HepG2 (cell line): ENCODE data around the gene PTTG1. TPM values are rescaled to one million over a fixed set of nuclear protein-coding genes. Genes with fewer than 3 reads are reported as not detected.
A peak's percentile ranks its signal among the peaks of the same experiment; 100 is the strongest.

Experiments
- DPF2 ChIP-seq: sonication (generic); formaldehyde crosslinking; IDR thresholded peaks from 2 replicates; pipeline ENCODE4 v1.4.0; 2020; ENCODE audit warnings: mild to moderate bottlenecking, low read depth, missing genetic modification reagents, borderline replicate concordance
- ERF ChIP-seq: IDR thresholded peaks from 2 replicates; pipeline ENCODE4 v1.6.1; 2018; ENCODE audit warnings: missing biosample characterization, missing genetic modification reagents
- IKZF1 ChIP-seq: fragments of 450-650 bp; IDR thresholded peaks from 2 replicates; pipeline ENCODE4 v1.7.1; 2016
- MIXL1 ChIP-seq: IDR thresholded peaks from 2 replicates; pipeline ENCODE4 v1.6.1; 2016
- MTA3 ChIP-seq: sonication (generic); formaldehyde crosslinking; IDR thresholded peaks from 2 replicates; pipeline ENCODE4 v1.4.0; 2020; ENCODE audit warnings: missing genetic modification reagents
- POLR2AphosphoS5 ChIP-seq: IDR thresholded peaks from 2 replicates; pipeline ENCODE4 v1.6.1; 2012; ENCODE audit warnings: low read depth, low read length
- SPEN ChIP-seq: sonication (generic); formaldehyde crosslinking; IDR thresholded peaks from 2 replicates; pipeline ENCODE4 v1.5.1; 2020; ENCODE audit warnings: low read depth, mild to moderate bottlenecking, missing genetic modification reagents
- SYNCRIP ChIP-seq: fragments of 200-400 bp; formaldehyde crosslinking; IDR thresholded peaks from 2 replicates; pipeline ENCODE4 v1.6.1; 2018; ENCODE audit warnings: mild to moderate bottlenecking, low read depth, low read length; ENCODE audit not compliant: insufficient read depth
- TBL1XR1 ChIP-seq: fragments of 150-350 bp; IDR thresholded peaks from 2 replicates; pipeline ENCODE4 v1.6.1; 2014; ENCODE audit warnings: borderline replicate concordance, low read length; ENCODE audit not compliant: partially characterized antibody
- TCF7 ChIP-seq: sonication (generic); IDR thresholded peaks from 2 replicates; pipeline ENCODE4 v1.6.1; 2016; ENCODE audit warnings: antibody characterized with exemption, low read depth
- TRIM24 ChIP-seq: sonication (generic); formaldehyde crosslinking; IDR thresholded peaks from 2 replicates; pipeline ENCODE4 v1.8.0; 2022; ENCODE audit warnings: mild to moderate bottlenecking, missing genetic modification reagents
- ZFP36 ChIP-seq: fragments of 150-350 bp; IDR thresholded peaks from 2 replicates; pipeline ENCODE4 v1.6.1; 2018; ENCODE audit warnings: borderline replicate concordance, low read length, low read depth; ENCODE audit not compliant: partially characterized antibody
- ZFYVE20 ChIP-seq: sonication (generic); formaldehyde crosslinking; IDR thresholded peaks from 2 replicates; pipeline ENCODE4 v1.8.0; 2023; ENCODE audit warnings: low read depth, mild to moderate bottlenecking, moderate library complexity, missing genetic modification reagents, borderline replicate concordance
- ZMYM4 ChIP-seq: sonication (generic); formaldehyde crosslinking; IDR thresholded peaks from 2 replicates; pipeline ENCODE4 v1.8.1; 2023; ENCODE audit warnings: mild to moderate bottlenecking, missing genetic modification reagents
- ZNF232 ChIP-seq: sonication (generic); formaldehyde crosslinking; IDR thresholded peaks from 2 replicates; pipeline ENCODE4 v1.4.0; 2020; ENCODE audit warnings: missing genetic modification reagents, borderline replicate concordance
- ZNF264 ChIP-seq: sonication (generic); formaldehyde crosslinking; IDR thresholded peaks from 2 replicates; pipeline ENCODE4 v1.4.0; 2020; ENCODE audit warnings: missing genetic modification reagents
- ZNF484 ChIP-seq: sonication (generic); formaldehyde crosslinking; IDR thresholded peaks from 2 replicates; pipeline ENCODE4 v1.5.1; 2020; ENCODE audit warnings: mild to moderate bottlenecking, low read depth, missing genetic modification reagents, borderline replicate concordance
- ZNF501 ChIP-seq: sonication (generic); formaldehyde crosslinking; IDR thresholded peaks from 2 replicates; pipeline ENCODE4 v1.5.1; 2020; ENCODE audit warnings: mild to moderate bottlenecking, moderate library complexity, missing genetic modification reagents
- ZNF572 ChIP-seq: sonication (generic); formaldehyde crosslinking; IDR thresholded peaks from 2 replicates; pipeline ENCODE4 v1.5.1; 2020; ENCODE audit warnings: mild to moderate bottlenecking, missing genetic modification reagents
- ZNF644 ChIP-seq: IDR thresholded peaks from 2 replicates; pipeline ENCODE4 v1.6.1; 2016; ENCODE audit warnings: low read depth
- ZNF747 ChIP-seq: sonication (generic); formaldehyde crosslinking; IDR thresholded peaks from 2 replicates; pipeline ENCODE4 v1.8.1; 2023; ENCODE audit warnings: missing genetic modification reagents, mild to moderate bottlenecking, borderline replicate concordance
- ZNF782 ChIP-seq: sonication (generic); formaldehyde crosslinking; IDR thresholded peaks from 2 replicates; pipeline ENCODE4 v1.4.0; 2020; ENCODE audit warnings: missing genetic modification reagents, mild to moderate bottlenecking, borderline replicate concordance
- ZNF788 ChIP-seq: sonication (generic); formaldehyde crosslinking; IDR thresholded peaks from 2 replicates; pipeline ENCODE4 v1.5.0; 2020; ENCODE audit warnings: mild to moderate bottlenecking, missing genetic modification reagents, borderline replicate concordance
- polyA plus RNA-seq, 8 experiments: library from polyadenylated mRNA; depleted of rRNA in 3 of 8; stranded (reverse) in 7 of 8; unstranded in 1 of 8; fragments of >200 nt; fragmentation: Illumina TruSeq in 4 of 8; extraction: Trizol in 4 of 8; gene quantifications; 2 replicates each; pipeline versions ENCODE4 v1.2.1 to v1.2.3, GENCODE V29; 2011 to 2016; ENCODE audit warnings: low read depth in 4 of 8, missing spikeins in 1 of 8, mixed read lengths in 1 of 8; ENCODE audit not compliant: insufficient read depth in 1 of 8
- total RNA-seq, 5 experiments: library from RNA; depleted of rRNA; stranded (reverse); fragments of >200 nt; fragmentation: Illumina TruSeq; extraction: Trizol; gene quantifications; 2 replicates each; pipeline ENCODE4 v1.2.3, GENCODE V29; 2016; ENCODE audit warnings: low read depth in 1 of 5
- TF ChIP-seq, protein P1 (sequence below): sonication (generic); formaldehyde crosslinking; IDR thresholded peaks from 2 replicates; pipeline ENCODE4 v1.4.0; 2020; ENCODE audit warnings: missing genetic modification reagents
- TF ChIP-seq, protein P2 (sequence below): sonication (generic); formaldehyde crosslinking; IDR thresholded peaks from 2 replicates; pipeline ENCODE4 v1.8.0; 2023; ENCODE audit warnings: mild to moderate bottlenecking, missing genetic modification reagents
- TF ChIP-seq, protein P3 (sequence below): sonication (generic); formaldehyde crosslinking; IDR thresholded peaks from 2 replicates; pipeline ENCODE4 v1.8.1; 2023; ENCODE audit warnings: mild to moderate bottlenecking, missing genetic modification reagents, borderline replicate concordance
- TF ChIP-seq, protein P4 (sequence below): fragments of 450-650 bp; IDR thresholded peaks from 2 replicates; pipeline ENCODE4 v1.6.1; 2016

PTTG1 gene
- total and polyA plus RNA-seq, 2 of the 13 experiments (the other 11 are each of a cell fraction or from before 2014, with no cell fraction given), result 102 to 161 TPM

DNA sequence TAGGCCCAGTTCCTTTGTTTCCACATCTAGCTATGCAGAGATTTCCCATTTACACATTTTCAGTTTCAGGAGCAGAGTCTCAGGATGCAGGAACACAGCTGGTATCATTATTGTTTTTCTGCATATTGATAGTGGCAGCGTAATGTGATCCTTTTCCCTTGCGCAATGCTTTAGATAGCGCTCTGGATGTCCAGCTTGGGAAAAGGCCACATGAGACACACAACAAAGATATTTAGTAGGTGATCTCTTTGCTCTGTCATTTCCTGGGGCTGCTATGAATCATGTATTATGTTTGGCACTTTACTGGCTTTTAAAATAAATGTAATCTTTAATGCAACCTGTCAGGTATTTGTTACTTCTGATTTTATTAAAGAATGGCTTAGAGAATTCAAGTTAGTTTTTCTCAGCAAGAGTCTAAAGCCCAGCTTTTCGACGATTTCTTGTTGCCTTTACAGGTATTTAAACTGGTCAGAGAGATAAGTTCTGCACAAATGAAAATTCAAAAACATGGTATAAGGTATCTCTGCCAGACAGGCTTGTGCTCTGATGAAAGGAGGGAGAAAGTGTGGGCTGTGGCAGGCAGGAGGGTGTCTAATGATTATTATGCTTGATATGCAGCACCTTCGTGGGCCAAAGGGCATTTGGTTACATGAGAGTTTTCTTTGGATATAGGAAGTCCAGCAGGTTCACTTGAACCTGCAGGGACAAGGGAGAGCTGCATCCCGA, 42.2 kb downstream of the PTTG1 start (continued):
- TF ChIP-seq ZNF644 (CRISPR knock-in tag) (peak; percentile 89), TBL1XR1 (no peak), ZNF782 (CRISPR knock-in tag) (no peak), POLR2AphosphoS5 (no peak), ZMYM4 (CRISPR knock-in tag) (peak; percentile 20; the same call in 1 of the 2 replicates), SYNCRIP (no peak), ZFYVE20 (CRISPR knock-in tag) (no peak), SPEN (CRISPR knock-in tag) (no peak), ZNF788 (peak; percentile 61; the same call in 1 of the 2 replicates), ZNF747 (CRISPR knock-in tag) (0 out of 2 replicates have a peak, but pooled peaks have one; percentile 49), ZNF264 (CRISPR knock-in tag) (0 out of 2 replicates have a peak, but pooled peaks have one; percentile 16), ERF (CRISPR knock-in tag) (no peak), ZNF484 (no peak), ZNF232 (CRISPR knock-in tag) (no peak), MTA3 (CRISPR knock-in tag) (no peak), DPF2 (CRISPR knock-in tag) (peak; percentile 61; the same call in 1 of the 2 replicates), ZNF572 (CRISPR knock-in tag) (no peak), ZNF501 (CRISPR knock-in tag) (no peak), ZFP36 (no peak), IKZF1 (no peak), TRIM24 (no peak), TCF7 (peak; percentile 23; the same call in 1 of the 2 replicates), MIXL1 (CRISPR knock-in tag) (0 out of 2 replicates have a peak, but pooled peaks have one; percentile 9)
- TF ChIP-seq, protein P1, sequence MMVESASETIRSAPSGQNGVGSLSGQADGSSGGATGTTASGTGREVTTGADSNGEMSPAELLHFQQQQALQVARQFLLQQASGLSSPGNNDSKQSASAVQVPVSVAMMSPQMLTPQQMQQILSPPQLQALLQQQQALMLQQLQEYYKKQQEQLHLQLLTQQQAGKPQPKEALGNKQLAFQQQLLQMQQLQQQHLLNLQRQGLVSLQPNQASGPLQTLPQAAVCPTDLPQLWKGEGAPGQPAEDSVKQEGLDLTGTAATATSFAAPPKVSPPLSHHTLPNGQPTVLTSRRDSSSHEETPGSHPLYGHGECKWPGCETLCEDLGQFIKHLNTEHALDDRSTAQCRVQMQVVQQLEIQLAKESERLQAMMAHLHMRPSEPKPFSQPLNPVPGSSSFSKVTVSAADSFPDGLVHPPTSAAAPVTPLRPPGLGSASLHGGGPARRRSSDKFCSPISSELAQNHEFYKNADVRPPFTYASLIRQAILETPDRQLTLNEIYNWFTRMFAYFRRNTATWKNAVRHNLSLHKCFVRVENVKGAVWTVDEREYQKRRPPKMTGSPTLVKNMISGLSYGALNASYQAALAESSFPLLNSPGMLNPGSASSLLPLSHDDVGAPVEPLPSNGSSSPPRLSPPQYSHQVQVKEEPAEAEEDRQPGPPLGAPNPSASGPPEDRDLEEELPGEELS (CRISPR knock-in tag), result peak; percentile 84
- TF ChIP-seq, protein P2, sequence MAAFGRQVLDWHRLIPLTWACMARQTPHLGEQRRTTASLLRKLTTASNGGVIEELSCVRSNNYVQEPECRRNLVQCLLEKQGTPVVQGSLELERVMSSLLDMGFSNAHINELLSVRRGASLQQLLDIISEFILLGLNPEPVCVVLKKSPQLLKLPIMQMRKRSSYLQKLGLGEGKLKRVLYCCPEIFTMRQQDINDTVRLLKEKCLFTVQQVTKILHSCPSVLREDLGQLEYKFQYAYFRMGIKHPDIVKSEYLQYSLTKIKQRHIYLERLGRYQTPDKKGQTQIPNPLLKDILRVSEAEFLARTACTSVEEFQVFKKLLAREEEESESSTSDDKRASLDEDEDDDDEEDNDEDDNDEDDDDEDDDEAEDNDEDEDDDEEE (CRISPR knock-in tag), result no peak
- TF ChIP-seq, protein P3, sequence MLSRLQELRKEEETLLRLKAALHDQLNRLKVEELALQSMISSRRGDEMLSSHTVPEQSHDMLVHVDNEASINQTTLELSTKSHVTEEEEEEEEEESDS, result no peak
- TF ChIP-seq, protein P4, sequence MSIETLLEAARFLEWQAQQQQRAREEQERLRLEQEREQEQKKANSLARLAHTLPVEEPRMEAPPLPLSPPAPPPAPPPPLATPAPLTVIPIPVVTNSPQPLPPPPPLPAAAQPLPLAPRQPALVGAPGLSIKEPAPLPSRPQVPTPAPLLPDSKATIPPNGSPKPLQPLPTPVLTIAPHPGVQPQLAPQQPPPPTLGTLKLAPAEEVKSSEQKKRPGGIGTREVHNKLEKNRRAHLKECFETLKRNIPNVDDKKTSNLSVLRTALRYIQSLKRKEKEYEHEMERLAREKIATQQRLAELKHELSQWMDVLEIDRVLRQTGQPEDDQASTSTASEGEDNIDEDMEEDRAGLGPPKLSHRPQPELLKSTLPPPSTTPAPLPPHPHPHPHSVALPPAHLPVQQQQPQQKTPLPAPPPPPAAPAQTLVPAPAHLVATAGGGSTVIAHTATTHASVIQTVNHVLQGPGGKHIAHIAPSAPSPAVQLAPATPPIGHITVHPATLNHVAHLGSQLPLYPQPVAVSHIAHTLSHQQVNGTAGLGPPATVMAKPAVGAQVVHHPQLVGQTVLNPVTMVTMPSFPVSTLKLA, result no peak
